HCT116 (cell line): Measurements from ENCODE around the gene TM4SF20. TPM values are rescaled to one million over a fixed set of nuclear protein-coding genes. Genes with fewer than 3 reads are reported as not detected.

Source experiments
- ATAC-seq: fragments of 200-7000 bp; cut with Tn5 transposase; 2 replicates; pipeline ENCODE4 v1.9.1; 2020; ENCODE audit warnings: mild to moderate bottlenecking, moderate library complexity
- BruUV-seq: library from RNA; stranded (reverse); fragments of 400-500 nt; replicated peaks from 2 replicates; lab custom pipeline; 2021; lab: Mats Ljungman, UMichigan
- CTCF ChIA-PET: fragments of 300-600 bp; sonication (Branson Sonifier 250); formaldehyde crosslinking; loops from one replicate; lab custom pipeline; 2021; ENCODE audit warnings: antibody characterized with exemption; lab: Charles Lee
- POLR2A ChIA-PET: fragments of 300-600, 350-600 bp; sonication (Branson Sonifier 250); formaldehyde crosslinking; loops from one replicate; lab custom pipeline; 2021; ENCODE audit warnings: antibody characterized with exemption; lab: Charles Lee
- RAD21 ChIA-PET, 2 experiments: fragments of 300-600 bp; sonication (Branson Sonifier 250); formaldehyde crosslinking; loops; one replicate each; lab custom pipeline; 2023; ENCODE audit warnings: low total read pairs in 2 of 2; ENCODE audit not compliant: uncharacterized antibody in 2 of 2, unreplicated experiment in 2 of 2, low non-redundant PET in 1 of 2; lab: Charles Lee
- DNase-seq: peaks from one replicate; pipeline ENCODE4 v3.0.0-alpha.2; 2010; ENCODE audit warnings: low read depth, low spot score
- H2AFZ ChIP-seq: fragments of 200-600 bp; shearing (Covaris generic), sonication (generic); 2 replicates; pipeline ENCODE4 v1.6.1; 2017; ENCODE audit warnings: low read depth, mixed run types, mixed read lengths, antibody characterized with exemption, low read length; ENCODE audit not compliant: poor library complexity, severe bottlenecking
- H3K27ac ChIP-seq: 2 replicates; pipeline ENCODE4 v1.5.1; 2012; ENCODE audit warnings: low read depth, low read length
- H3K27me3 ChIP-seq: fragments of 200-600 bp; sonication (generic); 2 replicates; pipeline ENCODE4 v1.6.1; 2016; ENCODE audit warnings: mixed run types, low read length, mixed read lengths; ENCODE audit not compliant: insufficient read depth
- H3K36me3 ChIP-seq, 2 experiments: fragments of 200-500 bp in 1 of 2; fragments of 200-600 bp in 1 of 2; sonication (Bioruptor generic) in 1 of 2; sonication (generic) in 1 of 2; 2 replicates each; pipeline versions ENCODE4 v1.5.1 to v1.6.1; 2014 to 2016; ENCODE audit warnings: low read length in 2 of 2, inconsistent platforms in 1 of 2, mixed read lengths in 1 of 2, mixed run types in 1 of 2; ENCODE audit not compliant: insufficient read depth in 2 of 2, control insufficient read depth in 1 of 2
- H3K4me1 ChIP-seq, 2 experiments: fragments of 200-600 bp in 1 of 2; sonication (generic) in 1 of 2; 2 replicates each; pipeline versions ENCODE4 v1.5.1 to v1.6.1; 2012 to 2017; ENCODE audit warnings: low read length in 2 of 2, inconsistent platforms in 1 of 2, mild to moderate bottlenecking in 1 of 2, mixed read lengths in 1 of 2, mixed run types in 1 of 2, moderate library complexity in 1 of 2; ENCODE audit not compliant: insufficient read depth in 2 of 2, control insufficient read depth in 1 of 2
- H3K4me2 ChIP-seq: fragments of 200-600 bp; sonication (generic); 2 replicates; pipeline ENCODE4 v1.6.1; 2017; ENCODE audit warnings: mixed run types, low read length, mixed read lengths
- H3K4me3 ChIP-seq, 2 experiments: fragments of 200-600 bp in 1 of 2; sonication (generic) in 1 of 2; replicated peaks in 1 of 2; 2 replicates each; pipeline ENCODE4 v1.5.1; 2011 to 2016; ENCODE audit warnings: low read length in 2 of 2, control low read depth in 1 of 2, low read depth in 1 of 2, mild to moderate bottlenecking in 1 of 2, mixed read lengths in 1 of 2, mixed run types in 1 of 2
- H3K79me2 ChIP-seq: fragments of 200-600 bp; sonication (generic); 2 replicates; pipeline ENCODE4 v1.6.1; 2017; ENCODE audit warnings: mild to moderate bottlenecking, mixed run types, low read length, moderate library complexity, mixed read lengths; ENCODE audit not compliant: insufficient read depth
- H3K9ac ChIP-seq: fragments of 200-600 bp; sonication (generic); 2 replicates; pipeline ENCODE4 v1.6.1; 2016; ENCODE audit warnings: low read length, mixed read lengths
- H3K9me2 ChIP-seq: fragments of 200-600 bp; sonication (generic), shearing (Covaris generic); 2 replicates; pipeline ENCODE4 v1.6.1; 2017; ENCODE audit warnings: mixed run types, mild to moderate bottlenecking, moderate library complexity; ENCODE audit not compliant: insufficient read depth
- H3K9me3 ChIP-seq, 2 experiments: fragments of 200-500 bp in 1 of 2; fragments of 200-600 bp in 1 of 2; sonication (Bioruptor generic) in 1 of 2; sonication (generic) in 1 of 2; 2 replicates each; pipeline ENCODE4 v1.6.1; 2014 to 2017; ENCODE audit warnings: low read length in 2 of 2, mixed read lengths in 2 of 2, inconsistent platforms in 1 of 2, low read depth in 1 of 2, mild to moderate bottlenecking in 1 of 2, mixed run types in 1 of 2, moderate library complexity in 1 of 2; ENCODE audit not compliant: control insufficient read depth in 1 of 2, insufficient read depth in 1 of 2
- H4K20me1 ChIP-seq: fragments of 200-600 bp; sonication (generic), shearing (Covaris generic); 2 replicates; pipeline ENCODE4 v1.6.1; 2017; ENCODE audit warnings: mixed run types, mild to moderate bottlenecking, moderate library complexity; ENCODE audit not compliant: insufficient read depth
- CBX3 ChIP-seq: IDR thresholded peaks from 2 replicates; pipeline ENCODE4 v1.6.1; 2012; ENCODE audit warnings: low read depth
- EGR1 ChIP-seq: IDR thresholded peaks from 2 replicates; pipeline ENCODE4 v1.6.1; 2012; ENCODE audit warnings: low read depth
- ELF1 ChIP-seq: IDR thresholded peaks from 2 replicates; pipeline ENCODE4 v1.6.1; 2012; ENCODE audit warnings: low read depth, borderline replicate concordance
- EZH2 ChIP-seq: fragments of 200-600 bp; sonication (generic); IDR thresholded peaks from 2 replicates; pipeline ENCODE4 v1.6.1; 2017; ENCODE audit warnings: antibody characterized with exemption, mixed run types
- EZH2phosphoT487 ChIP-seq: fragments of 200-600 bp; IDR thresholded peaks from 2 replicates; pipeline ENCODE4 v1.6.1; 2018; ENCODE audit warnings: antibody characterized with exemption, borderline replicate concordance
- FOSL1 ChIP-seq: IDR thresholded peaks from 2 replicates; pipeline ENCODE4 v1.6.1; 2012; ENCODE audit warnings: low read depth
- JUND ChIP-seq: IDR thresholded peaks from 2 replicates; pipeline ENCODE4 v1.6.1; 2012
- RAD21 ChIP-seq: IDR thresholded peaks from 2 replicates; pipeline ENCODE4 v1.6.1; 2012; ENCODE audit warnings: low read depth, mild to moderate bottlenecking
- SIN3A ChIP-seq: IDR thresholded peaks from 2 replicates; pipeline ENCODE4 v1.6.1; 2012; ENCODE audit warnings: low read depth
- SP1 ChIP-seq: IDR thresholded peaks from 2 replicates; pipeline ENCODE4 v1.6.1; 2012; ENCODE audit warnings: low read depth
- SRF ChIP-seq: IDR thresholded peaks from 2 replicates; pipeline ENCODE4 v1.6.1; 2012; ENCODE audit warnings: low read depth
- TCF7L2 ChIP-seq: IDR thresholded peaks from 2 replicates; pipeline ENCODE4 v1.7.0; 2011; ENCODE audit warnings: borderline replicate concordance, inconsistent platforms; ENCODE audit not compliant: insufficient read depth, insufficient read length; ENCODE audit errors: extremely low read depth
- ZFX ChIP-seq: fragments of 450-650 bp; IDR thresholded peaks from 2 replicates; pipeline ENCODE4 v1.6.1; 2017
- ZNF274 ChIP-seq: fragments of 200-500 bp; sonication (Bioruptor generic); IDR thresholded peaks from 2 replicates; pipeline ENCODE4 v1.6.1; 2014; ENCODE audit warnings: mild to moderate bottlenecking, low read depth, low read length, inconsistent platforms
- intact Hi-C: fragments of 100-400 bp; cut with micrococcal nuclease; formaldehyde crosslinking; loops from 2 replicates; pipeline ENCODE4 v1.10.0; 2022
- total RNA-seq: library from RNA; stranded (reverse); gene quantifications from one replicate; pipeline ENCODE4 v1.2.1, GENCODE V29; 2021; ENCODE audit not compliant: unreplicated experiment
- TF ChIP-seq, protein P1 (sequence below): IDR thresholded peaks from 2 replicates; pipeline ENCODE4 v1.6.1; 2012
- TF ChIP-seq, protein P2 (sequence below), 3 experiments: fragments of 200-600 bp in 1 of 3; sonication (generic) in 1 of 3; IDR thresholded peaks in 2 of 3; conservative IDR thresholded peaks in 1 of 3; 2 replicates each; pipeline ENCODE4 v1.5.1; 2012 to 2017; ENCODE audit warnings: low read depth in 2 of 3, low read length in 2 of 3, antibody characterized with exemption in 1 of 3, borderline replicate concordance in 1 of 3, control low read depth in 1 of 3, mild to moderate bottlenecking in 1 of 3, mixed read lengths in 1 of 3, mixed run types in 1 of 3, moderate library complexity in 1 of 3; ENCODE audit not compliant: insufficient read depth in 1 of 3
- TF ChIP-seq, protein P3 (sequence below): IDR thresholded peaks from 2 replicates; pipeline ENCODE4 v1.6.1; 2012; ENCODE audit warnings: low read depth
- TF ChIP-seq, protein P4 (sequence below): IDR thresholded peaks from 2 replicates; pipeline ENCODE4 v1.6.1; 2011; ENCODE audit warnings: mild to moderate bottlenecking, low read length, moderate library complexity; ENCODE audit not compliant: insufficient replicate concordance; ENCODE audit errors: extremely low read depth
- TF ChIP-seq, protein P5 (sequence below): IDR thresholded peaks from 2 replicates; pipeline ENCODE4 v1.6.1; 2012

Gene TM4SF20
- total RNA-seq, 1 experiment from 2014 or later, result not detected

DNA sequence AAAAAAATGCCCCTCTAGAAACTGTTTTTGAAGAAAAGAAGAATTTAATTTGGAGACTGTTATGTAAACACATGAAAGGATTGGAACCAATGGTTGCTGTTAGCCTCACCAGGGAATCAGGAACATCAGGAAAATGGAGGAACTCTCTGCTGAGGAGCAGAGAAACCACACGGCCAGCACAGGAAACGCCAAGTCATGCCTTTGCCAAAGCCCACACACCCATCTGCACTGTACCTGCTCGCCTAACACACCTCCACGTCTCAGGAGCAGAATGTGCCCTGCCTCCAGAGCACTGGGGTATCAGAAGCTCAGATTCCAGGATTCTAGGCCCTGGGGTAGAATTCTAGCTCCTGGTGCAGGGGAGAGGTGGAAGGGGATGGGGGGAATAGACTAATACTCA lies 18.5 kb upstream of the TM4SF20 start:
- intact Hi-C loops, result no loop called here
- no peak overlapping the region for H3K9ac ChIP-seq
- H3K4me2 ChIP-seq, result no peak overlapping the region
- peaks cover 0 to 2% of the 10 kb centered on the region in 2 experiments; a peak in 1 of 4 replicates for H3K4me1 ChIP-seq
- TF ChIP-seq ZFX (no peak), JUND (no peak), SRF (no peak), SP1 (no peak), EGR1 (no peak), EZH2 (no peak), ZNF274 (no peak), RAD21 (no peak), SIN3A (no peak), CBX3 (no peak), FOSL1 (no peak), ELF1 (no peak), EZH2phosphoT487 (no peak), TCF7L2 (no peak)
- TF ChIP-seq, protein P1, sequence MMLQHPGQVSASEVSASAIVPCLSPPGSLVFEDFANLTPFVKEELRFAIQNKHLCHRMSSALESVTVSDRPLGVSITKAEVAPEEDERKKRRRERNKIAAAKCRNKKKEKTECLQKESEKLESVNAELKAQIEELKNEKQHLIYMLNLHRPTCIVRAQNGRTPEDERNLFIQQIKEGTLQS, result no peak
- TF ChIP-seq, protein P2, sequence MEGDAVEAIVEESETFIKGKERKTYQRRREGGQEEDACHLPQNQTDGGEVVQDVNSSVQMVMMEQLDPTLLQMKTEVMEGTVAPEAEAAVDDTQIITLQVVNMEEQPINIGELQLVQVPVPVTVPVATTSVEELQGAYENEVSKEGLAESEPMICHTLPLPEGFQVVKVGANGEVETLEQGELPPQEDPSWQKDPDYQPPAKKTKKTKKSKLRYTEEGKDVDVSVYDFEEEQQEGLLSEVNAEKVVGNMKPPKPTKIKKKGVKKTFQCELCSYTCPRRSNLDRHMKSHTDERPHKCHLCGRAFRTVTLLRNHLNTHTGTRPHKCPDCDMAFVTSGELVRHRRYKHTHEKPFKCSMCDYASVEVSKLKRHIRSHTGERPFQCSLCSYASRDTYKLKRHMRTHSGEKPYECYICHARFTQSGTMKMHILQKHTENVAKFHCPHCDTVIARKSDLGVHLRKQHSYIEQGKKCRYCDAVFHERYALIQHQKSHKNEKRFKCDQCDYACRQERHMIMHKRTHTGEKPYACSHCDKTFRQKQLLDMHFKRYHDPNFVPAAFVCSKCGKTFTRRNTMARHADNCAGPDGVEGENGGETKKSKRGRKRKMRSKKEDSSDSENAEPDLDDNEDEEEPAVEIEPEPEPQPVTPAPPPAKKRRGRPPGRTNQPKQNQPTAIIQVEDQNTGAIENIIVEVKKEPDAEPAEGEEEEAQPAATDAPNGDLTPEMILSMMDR (IDR thresholded peaks at IDR 0.05 in 2 of 3, conservative IDR thresholded peaks at IDR 0.05 in 1 of 3; ENCODE audit: borderline replicate concordance in 1 of 3, insufficient read depth in 1 of 3, low read depth in 2 of 3, low read length in 2 of 3), result no peak
- TF ChIP-seq, protein P3, sequence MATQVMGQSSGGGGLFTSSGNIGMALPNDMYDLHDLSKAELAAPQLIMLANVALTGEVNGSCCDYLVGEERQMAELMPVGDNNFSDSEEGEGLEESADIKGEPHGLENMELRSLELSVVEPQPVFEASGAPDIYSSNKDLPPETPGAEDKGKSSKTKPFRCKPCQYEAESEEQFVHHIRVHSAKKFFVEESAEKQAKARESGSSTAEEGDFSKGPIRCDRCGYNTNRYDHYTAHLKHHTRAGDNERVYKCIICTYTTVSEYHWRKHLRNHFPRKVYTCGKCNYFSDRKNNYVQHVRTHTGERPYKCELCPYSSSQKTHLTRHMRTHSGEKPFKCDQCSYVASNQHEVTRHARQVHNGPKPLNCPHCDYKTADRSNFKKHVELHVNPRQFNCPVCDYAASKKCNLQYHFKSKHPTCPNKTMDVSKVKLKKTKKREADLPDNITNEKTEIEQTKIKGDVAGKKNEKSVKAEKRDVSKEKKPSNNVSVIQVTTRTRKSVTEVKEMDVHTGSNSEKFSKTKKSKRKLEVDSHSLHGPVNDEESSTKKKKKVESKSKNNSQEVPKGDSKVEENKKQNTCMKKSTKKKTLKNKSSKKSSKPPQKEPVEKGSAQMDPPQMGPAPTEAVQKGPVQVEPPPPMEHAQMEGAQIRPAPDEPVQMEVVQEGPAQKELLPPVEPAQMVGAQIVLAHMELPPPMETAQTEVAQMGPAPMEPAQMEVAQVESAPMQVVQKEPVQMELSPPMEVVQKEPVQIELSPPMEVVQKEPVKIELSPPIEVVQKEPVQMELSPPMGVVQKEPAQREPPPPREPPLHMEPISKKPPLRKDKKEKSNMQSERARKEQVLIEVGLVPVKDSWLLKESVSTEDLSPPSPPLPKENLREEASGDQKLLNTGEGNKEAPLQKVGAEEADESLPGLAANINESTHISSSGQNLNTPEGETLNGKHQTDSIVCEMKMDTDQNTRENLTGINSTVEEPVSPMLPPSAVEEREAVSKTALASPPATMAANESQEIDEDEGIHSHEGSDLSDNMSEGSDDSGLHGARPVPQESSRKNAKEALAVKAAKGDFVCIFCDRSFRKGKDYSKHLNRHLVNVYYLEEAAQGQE, result no peak
- TF ChIP-seq, protein P4, sequence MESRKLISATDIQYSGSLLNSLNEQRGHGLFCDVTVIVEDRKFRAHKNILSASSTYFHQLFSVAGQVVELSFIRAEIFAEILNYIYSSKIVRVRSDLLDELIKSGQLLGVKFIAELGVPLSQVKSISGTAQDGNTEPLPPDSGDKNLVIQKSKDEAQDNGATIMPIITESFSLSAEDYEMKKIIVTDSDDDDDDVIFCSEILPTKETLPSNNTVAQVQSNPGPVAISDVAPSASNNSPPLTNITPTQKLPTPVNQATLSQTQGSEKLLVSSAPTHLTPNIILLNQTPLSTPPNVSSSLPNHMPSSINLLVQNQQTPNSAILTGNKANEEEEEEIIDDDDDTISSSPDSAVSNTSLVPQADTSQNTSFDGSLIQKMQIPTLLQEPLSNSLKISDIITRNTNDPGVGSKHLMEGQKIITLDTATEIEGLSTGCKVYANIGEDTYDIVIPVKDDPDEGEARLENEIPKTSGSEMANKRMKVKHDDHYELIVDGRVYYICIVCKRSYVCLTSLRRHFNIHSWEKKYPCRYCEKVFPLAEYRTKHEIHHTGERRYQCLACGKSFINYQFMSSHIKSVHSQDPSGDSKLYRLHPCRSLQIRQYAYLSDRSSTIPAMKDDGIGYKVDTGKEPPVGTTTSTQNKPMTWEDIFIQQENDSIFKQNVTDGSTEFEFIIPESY, result no peak
- TF ChIP-seq, protein P5, sequence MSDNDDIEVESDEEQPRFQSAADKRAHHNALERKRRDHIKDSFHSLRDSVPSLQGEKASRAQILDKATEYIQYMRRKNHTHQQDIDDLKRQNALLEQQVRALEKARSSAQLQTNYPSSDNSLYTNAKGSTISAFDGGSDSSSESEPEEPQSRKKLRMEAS, result no peak
- no peaks in the 10 kb centered on the region for H3K36me3 ChIP-seq
- H3K4me3 ChIP-seq, result no peak overlapping the region
- no peak overlapping the region for H3K27ac ChIP-seq
- ChIA-PET RAD21 (no interaction called here), CTCF (no interaction called here), POLR2A (no interaction called here)
- ATAC-seq, result no peak
- no peaks in the 10 kb centered on the region for H3K9me2 ChIP-seq
- no peaks in the 10 kb centered on the region for H3K79me2 ChIP-seq
- H3K27me3 ChIP-seq, result no peaks in the 10 kb centered on the region
- no peaks in the 10 kb centered on the region for H3K9me3 ChIP-seq
- no peak for DNase-seq
- peak overlapping the region; percentile 39 for H2AFZ ChIP-seq
- BruUV-seq, result no TSS peak
- no peaks in the 10 kb centered on the region for H4K20me1 ChIP-seq
